ENCODE results near the gene SEC16A. TPM values are rescaled to one million over a fixed set of nuclear protein-coding genes. Genes with fewer than 3 reads are reported as not detected.

SEC16A gene
- total and polyA plus RNA-seq, 2 donors (not counting 3 experiments of a cell fraction or from before 2014, with no cell fraction given): 34.5 to 80.6 TPM

GRCh38 chr9:136507221-136507991 is 24.6 kb upstream of the SEC16A start:
- DNase-seq (ENCODE audit: low read depth, low spot score) (no peak), FAIRE-seq (no peak)
- CTCF ChIA-PET: interaction anchor here (0.6 kb wide), 1 partner anchor 11 kb away, joined by 3 read pairs; no protein-coding TSS in a partner anchor

More at GRCh38 chr9:136507221-136507991, 24.6 kb upstream of the SEC16A start:
- POLR2A ChIA-PET: no interaction called here
- Histone ChIP-seq H3K79me2 (ENCODE audit: control insufficient read depth, insufficient read depth, low read length) (peaks cover 22% of the 10 kb centered on the region), H3K4me3 (replicated peaks in 1 of 3; ENCODE audit: insufficient read depth in 1 of 3, low read depth in 1 of 3, low read length in 3 of 3) (no peak overlapping the region), H3K9me1 (replicated peaks; ENCODE audit: control insufficient read depth, extremely low read depth, insufficient read depth, low read length) (no peaks in the 10 kb centered on the region), H3K4me1 (ENCODE audit: control insufficient read depth, extremely low read depth, insufficient read depth, low read length) (peaks cover 16% of the 10 kb centered on the region), H3K27me3 (ENCODE audit: control insufficient read depth in 2 of 2, insufficient read depth in 2 of 2, low read length in 2 of 2) (no peaks in the 10 kb centered on the region), H4K20me1 (replicated peaks; ENCODE audit: control insufficient read depth, extremely low read depth, insufficient read depth, low read length) (no peaks in the 10 kb centered on the region), H3K36me3 (ENCODE audit: control insufficient read depth in 2 of 2, extremely low read depth in 1 of 2, insufficient read depth in 2 of 2, low read length in 2 of 2) (peaks cover 39 to 85% of the 10 kb centered on the region in 2 experiments), H2AFZ (ENCODE audit: low read depth, low read length) (no peak overlapping the region), H3K9me3 (replicated peaks; ENCODE audit: control insufficient read depth, insufficient read depth, low read length) (no peaks in the 10 kb centered on the region), H3K4me2 (ENCODE audit: insufficient read depth, low read length) (no peak overlapping the region), H3K9ac (replicated peaks; ENCODE audit: extremely low read depth, insufficient read depth, low read length) (no peak overlapping the region), H3K27ac (ENCODE audit: insufficient read depth, low read depth, low read length) (no peak overlapping the region)
- BruUV-seq (replicated peaks): no TSS peak
- dilution Hi-C loops (cut with MboI; ENCODE audit: extremely low pct_ligation_motif_present, low sequenced_read_pairs) (no loop called here), intact Hi-C loops (cut with micrococcal nuclease) (no loop called here)
- TF ChIP-seq GATA2 (IDR thresholded peaks at IDR 0.05; ENCODE audit: insufficient read depth, insufficient read length, low read depth, low read length): no peak
- TF ChIP-seq MAX (IDR thresholded peaks at IDR 0.05; ENCODE audit: insufficient read depth, insufficient read length): no peak
- no peak for TF ChIP-seq EZH2 (IDR thresholded peaks at IDR 0.05; ENCODE audit: borderline replicate concordance, low read depth, low read length, severe bottlenecking)
- no peak for TF ChIP-seq FOS (IDR thresholded peaks at IDR 0.05; ENCODE audit: borderline replicate concordance, insufficient read depth, low read length)
- TF ChIP-seq MYC (IDR thresholded peaks at IDR 0.05; ENCODE audit: low read depth, low read length): no peak
- TF ChIP-seq CTCF (IDR thresholded peaks at IDR 0.05; ENCODE audit: extremely low read depth in 1 of 2, insufficient read depth in 1 of 2, low read depth in 1 of 2, low read length in 2 of 2): no peak
- TF ChIP-seq POLR2A (IDR thresholded peaks at IDR 0.05; ENCODE audit: low read depth, low read length): no peak
- no peak for TF ChIP-seq JUN (IDR thresholded peaks at IDR 0.05; ENCODE audit: borderline replicate concordance, insufficient read depth, insufficient read length, low read depth)
- no peak for TF ChIP-seq POLR2AphosphoS5 (IDR thresholded peaks at IDR 0.05; ENCODE audit: insufficient read depth, low read depth, low read length)

All from endothelial cell of umbilical vein (primary cell).